GM12872 (cell line): ENCODE measurements around the gene GNLY.

ENCODE experiments used
- CTCF ChIP-seq: IDR thresholded peaks from 3 replicates; pipeline ENCODE4 v1.5.1; 2011; ENCODE audit warnings: low read depth, mild to moderate bottlenecking, low read length, moderate library complexity; ENCODE audit not compliant: insufficient read depth

Gene GNLY

GRCh38 chr2:85681776-85682175 is 12.4 kb upstream of the GNLY start:
- no peak for TF ChIP-seq CTCF

- TF ChIP-seq CTCF: no peak
Measured at GRCh38 chr2:85682378-85682777, 11.8 kb upstream of the GNLY start.

- no peak for TF ChIP-seq CTCF
Measured at GRCh38 chr2:85684380-85684779, 9.8 kb upstream of the GNLY start.

- no peak for TF ChIP-seq CTCF
Measured at GRCh38 chr2:85684806-85685205, 9.4 kb upstream of the GNLY start.

GRCh38 chr2:85690932-85691331 is 3.2 kb upstream of the GNLY start:
- no peak for TF ChIP-seq CTCF

GRCh38 chr2:85692039-85692645 is 2.0 kb upstream of the GNLY start:
- TF ChIP-seq CTCF: no peak

- no peak for TF ChIP-seq CTCF
Measured at GRCh38 chr2:85695121-85695520, 963 bp downstream of the GNLY start.
